Muscle of back (tissue), 11 donors: ENCODE measurements around the gene NXF1. TPM values are rescaled to one million over a fixed set of nuclear protein-coding genes. Genes with fewer than 3 reads are reported as not detected.
A peak's percentile ranks its signal among the peaks of the same experiment; 100 is the strongest.
"Not testable (repeated sequence)": the region's sequence is repeated elsewhere in the genome, so short reads cannot be mapped to it uniquely, and the experiment has no call there.

ENCODE experiments used
- DNase-seq, 3 donors: peaks; one replicate each; pipeline versions ENCODE4 v3.0.0 to v3.0.0-alpha.2; 2013
- polyA plus RNA-seq, 10 donors: library from polyadenylated mRNA; unstranded; fragments of 120-200 nt; gene quantifications; one replicate each; pipeline ENCODE4 v1.2.1, GENCODE V29; 2013; ENCODE audit not compliant: insufficient read length in 10 of 10

Gene NXF1
- polyA plus RNA-seq, 10 donors = 59.6 to 85.7 (median 65.7) TPM

GRCh38 chr11:62788991-62789390, 16.2 kb downstream of the NXF1 start:
- no peak for DNase-seq

DNA sequence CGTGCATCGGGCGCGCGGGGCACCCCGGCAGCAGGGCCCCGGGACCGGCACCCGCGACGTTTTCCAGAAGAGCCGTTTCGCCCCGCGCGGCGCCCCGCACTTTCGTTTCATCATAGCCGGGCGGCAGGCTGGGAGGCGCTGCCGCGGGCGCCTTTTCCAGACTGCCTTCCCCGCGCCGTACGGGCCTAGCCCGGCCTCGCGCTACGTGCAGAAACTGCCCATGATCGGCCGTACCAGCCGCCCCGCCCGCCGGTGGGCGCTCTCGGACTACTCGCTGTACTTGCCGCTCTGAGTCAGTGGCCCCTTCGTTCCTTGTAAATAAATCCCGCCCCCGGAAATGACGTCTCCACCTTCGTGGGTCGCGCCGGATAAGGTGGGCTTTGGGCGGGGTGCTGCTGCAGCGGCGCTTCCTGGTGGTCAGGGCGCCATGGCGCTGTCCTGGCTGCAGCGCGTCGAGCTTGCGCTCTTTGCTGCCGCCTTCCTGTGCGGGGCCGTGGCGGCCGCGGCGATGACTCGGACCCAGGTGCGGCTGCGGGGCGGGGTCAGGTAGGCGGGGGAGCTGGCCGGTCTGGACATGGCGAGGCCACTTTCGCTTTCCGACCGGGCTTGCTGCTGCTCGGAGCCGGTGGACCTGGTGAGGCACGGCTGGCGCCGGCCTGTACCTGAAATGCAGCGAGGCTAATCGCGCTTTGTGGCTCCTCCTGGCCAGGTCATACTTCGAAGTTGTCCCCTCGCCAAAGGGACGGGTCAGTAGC, 18.1 kb downstream of the NXF1 start, which contains the start of gene TMEM179B:
TMEM179B (plus strand) TSS at position 398 of the 755 bp plus-strand sequence; CDS start at position 428, 30 bp downstream.
- peak; percentile 98 to 99 (median 99) for DNase-seq

GRCh38 chr11:62786318-62787004, 18.8 kb downstream of the NXF1 start:
- peak; percentile 85 to 96 (median 93) for DNase-seq

DNA sequence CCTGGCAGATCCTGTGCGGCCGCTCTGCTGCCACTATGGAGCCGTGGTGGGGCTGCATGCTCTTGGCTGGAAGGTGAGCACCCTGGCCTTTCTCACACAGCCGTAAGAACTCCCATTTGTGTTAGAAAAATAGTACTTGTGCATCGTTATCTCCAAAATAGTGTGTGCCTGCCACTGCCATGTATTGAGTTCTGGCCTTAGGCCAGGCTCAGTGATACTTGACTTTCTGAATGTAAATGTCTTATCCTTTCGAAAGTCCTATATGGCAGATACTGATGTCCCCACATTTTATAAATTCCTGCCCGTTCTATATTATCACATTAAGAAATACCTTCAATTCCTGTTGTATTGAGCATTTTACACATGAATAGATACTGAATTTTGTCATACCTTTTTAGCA, 22.5 kb downstream of the NXF1 start:
- no peak for DNase-seq

GRCh38 chr11:62778441-62778840, 26.8 kb downstream of the NXF1 start:
- DNase-seq = no peak

- no peak for DNase-seq
These were observed 27.9 kb downstream of the NXF1 start for GRCh38 chr11:62777389-62777788.

DNA sequence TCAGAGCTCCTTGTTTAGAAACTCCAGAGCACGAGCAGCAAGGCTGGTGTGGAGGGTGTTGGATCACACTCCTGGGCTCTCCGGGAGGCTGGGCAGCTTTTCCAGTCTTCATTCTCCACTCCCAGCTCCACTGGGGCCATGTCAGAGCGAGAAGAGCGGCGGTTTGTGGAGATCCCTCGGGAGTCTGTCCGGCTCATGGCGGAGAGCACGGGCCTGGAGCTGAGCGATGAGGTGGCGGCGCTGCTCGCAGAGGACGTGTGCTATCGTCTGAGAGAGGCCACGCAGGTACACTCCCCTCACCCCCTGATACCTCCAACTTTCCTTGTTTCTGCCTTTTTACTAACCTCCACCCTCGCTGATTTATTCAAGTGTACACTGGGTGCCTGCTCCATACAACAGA, 29.6 kb downstream of the NXF1 start:
- DNase-seq = no peak

DNA sequence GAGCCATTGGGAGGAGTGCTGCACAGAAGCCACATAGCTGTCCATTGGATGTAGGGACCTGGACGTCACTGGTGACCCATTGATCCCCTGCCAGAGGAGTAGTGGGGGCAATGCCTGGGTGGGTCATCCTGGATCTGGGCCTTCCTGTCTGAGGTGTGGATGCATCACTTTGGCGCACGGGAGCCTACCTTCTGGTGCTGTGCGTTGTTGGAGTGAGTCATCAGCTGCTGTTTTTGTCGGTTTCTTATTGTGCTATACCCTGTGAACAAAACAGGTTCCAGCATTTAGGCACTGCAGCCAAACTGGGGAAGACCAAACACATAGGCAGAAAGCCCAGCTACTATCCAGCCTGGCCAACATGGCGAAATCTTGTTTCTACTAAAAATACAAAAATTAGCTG, 30.8 kb downstream of the NXF1 start:
- DNase-seq = no peak

DNA sequence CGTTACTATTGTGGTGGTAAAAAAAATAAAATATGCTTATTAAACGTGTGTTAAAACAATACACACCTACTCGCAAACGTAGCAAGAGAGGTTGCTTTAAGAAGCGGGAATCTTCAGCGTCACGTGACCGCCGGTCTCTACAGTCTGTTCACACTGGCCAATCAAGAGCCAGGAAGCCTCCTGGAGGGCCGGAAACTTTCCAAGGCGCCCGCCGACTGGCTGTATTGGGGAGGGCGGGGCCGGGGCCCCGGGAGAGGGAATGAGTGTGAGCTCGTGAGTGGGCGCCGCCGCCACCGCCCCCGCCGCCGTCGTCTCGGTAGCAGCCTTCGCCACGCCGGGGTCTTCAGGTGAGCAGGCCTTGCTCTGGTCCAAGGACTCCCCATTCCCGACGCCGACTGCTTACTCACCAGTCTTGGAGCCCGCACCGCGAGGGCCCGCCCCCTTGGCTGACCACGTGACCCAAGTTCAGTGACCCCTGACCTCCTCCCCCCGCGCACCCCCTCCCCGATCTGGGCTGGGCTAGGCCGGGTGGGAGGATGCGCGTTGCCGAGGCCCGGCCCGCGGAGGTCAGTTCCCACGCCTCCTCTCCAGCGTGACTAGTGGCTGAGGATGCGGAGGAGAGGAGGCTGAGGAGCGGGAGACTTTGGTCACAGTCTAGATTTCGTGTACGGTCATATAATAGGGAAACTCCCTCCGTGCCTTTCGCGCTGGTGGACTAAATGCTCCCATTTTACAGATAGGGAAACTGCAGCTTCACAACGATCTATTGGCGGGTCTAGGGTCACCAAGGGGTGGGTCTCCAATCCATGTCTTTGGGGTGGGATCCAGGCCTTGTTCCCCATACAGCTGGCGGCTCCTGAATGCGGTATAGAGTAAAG, 33.9 kb downstream of the NXF1 start, which contains the start of gene TAF6L:
TAF6L (plus strand) TSS at position 253 of the 878 bp plus-strand sequence. CDS start 4,388 bp downstream, outside the sequence.
- peak; percentile 97 to 99 (median 98) for DNase-seq

DNA sequence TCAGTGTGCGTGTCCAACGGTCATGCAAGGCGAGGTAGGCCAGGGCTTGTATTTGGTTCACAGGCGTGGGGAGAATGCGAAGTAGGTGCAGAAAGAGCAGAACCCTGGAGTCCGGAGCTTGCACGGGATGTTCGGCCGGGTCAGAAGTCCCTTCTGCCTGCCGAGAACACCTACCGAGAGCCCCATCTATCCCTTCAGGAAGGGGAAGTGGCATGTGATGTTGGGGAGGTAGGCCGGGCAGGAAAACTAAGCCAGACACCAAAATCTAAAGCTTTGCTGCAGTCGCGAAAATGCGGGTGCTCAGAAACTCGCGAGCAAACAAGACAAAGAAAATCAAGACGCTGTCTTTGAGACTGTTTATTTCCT, 34.5 kb downstream of the NXF1 start:
- no peak for DNase-seq

GRCh38 chr11:62760867-62761227, 44.4 kb downstream of the NXF1 start:
- DNase-seq = not testable (repeated sequence)

DNA sequence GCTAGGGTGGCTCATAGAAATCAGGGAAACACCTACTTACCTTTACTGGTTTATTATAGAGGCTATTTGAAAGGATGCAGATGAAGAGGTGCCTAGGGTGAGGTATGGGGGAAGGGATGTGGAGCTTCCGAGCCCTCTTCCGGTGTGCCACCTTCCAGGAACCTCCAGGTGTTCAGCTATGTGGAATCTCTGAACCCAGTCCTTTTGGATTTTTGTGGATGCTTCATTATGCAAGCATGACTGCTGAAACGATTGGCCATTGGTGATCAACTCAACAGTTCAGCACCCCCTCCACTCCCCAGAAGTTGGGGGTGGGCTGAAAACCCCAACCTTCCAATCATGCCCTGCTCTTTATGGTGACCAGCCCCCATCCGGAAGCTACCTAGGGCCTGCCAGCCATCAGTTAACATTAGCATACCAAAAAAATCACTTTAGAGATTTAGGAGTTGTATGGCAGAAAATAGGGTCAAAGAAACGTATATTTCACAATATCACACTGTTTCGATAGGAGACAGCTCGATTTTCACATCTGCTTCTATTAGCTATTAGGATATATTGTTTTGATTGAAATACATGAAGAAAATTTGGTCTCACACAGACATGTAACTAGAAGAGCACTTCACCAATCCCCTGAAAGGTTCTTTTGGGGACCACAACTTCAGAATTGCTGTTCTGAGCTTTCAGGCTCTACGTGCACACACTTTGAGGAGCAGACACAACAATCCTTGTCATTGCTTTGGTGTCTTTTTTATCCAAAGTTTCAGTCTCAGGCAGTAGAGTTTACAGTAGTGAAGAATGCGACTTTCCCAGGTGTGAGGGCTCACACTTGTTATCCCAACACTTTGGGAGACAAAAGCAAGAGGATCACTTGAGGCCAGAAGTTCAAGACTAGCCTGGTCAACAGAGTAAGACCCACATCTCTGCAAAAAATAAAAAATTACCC, 47.1 kb downstream of the NXF1 start:
- no peak for DNase-seq

GRCh38 chr11:62755086-62755615, 50.1 kb downstream of the NXF1 start:
- DNase-seq = no peak

- peak; percentile 98 to 99 (median 99) for DNase-seq
These were observed 51.3 kb downstream of the NXF1 start, which contains the start of gene ZBTB3 for GRCh38 chr11:62753736-62754603. TSS of gene ZBTB3 (minus strand) at chr11:62754160. CDS start at chr11:62753664, 496 bp downstream.

DNA sequence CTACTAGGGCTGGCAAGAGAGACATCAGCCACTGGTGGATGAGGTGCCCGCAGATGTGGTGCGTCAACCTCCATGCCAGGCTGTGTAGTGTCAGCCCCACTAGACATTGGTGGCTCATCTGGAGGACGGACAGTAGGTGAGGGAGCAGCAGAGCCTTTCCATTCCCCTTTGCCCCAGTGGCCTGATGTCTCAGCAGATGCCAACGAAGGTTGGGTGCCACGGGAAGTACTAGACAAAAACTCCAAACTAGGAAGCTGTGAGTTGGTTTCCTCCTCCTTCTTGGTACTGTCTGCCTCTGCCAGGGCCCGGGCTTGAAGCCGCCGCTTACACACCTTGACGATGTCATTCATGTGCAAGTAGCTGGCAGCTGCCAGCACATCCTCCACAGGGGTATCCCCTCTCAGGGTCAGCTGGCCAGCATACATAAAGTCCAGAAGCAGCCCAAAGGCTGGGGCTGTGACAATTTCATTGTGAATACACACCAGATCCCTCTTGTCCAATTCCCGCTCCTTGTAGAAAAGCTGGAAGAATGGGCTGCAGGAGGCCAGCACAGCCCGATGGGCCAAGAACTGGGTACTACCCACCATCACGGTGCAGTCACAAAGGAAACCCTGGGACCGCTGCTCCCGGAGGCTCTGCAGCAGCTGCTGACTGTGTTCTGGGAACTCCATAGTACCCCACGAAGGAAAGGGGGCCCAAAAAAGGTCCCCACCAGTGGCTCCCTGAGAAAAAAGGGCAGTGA, 52.1 kb downstream of the NXF1 start:
- no peak for DNase-seq

DNA sequence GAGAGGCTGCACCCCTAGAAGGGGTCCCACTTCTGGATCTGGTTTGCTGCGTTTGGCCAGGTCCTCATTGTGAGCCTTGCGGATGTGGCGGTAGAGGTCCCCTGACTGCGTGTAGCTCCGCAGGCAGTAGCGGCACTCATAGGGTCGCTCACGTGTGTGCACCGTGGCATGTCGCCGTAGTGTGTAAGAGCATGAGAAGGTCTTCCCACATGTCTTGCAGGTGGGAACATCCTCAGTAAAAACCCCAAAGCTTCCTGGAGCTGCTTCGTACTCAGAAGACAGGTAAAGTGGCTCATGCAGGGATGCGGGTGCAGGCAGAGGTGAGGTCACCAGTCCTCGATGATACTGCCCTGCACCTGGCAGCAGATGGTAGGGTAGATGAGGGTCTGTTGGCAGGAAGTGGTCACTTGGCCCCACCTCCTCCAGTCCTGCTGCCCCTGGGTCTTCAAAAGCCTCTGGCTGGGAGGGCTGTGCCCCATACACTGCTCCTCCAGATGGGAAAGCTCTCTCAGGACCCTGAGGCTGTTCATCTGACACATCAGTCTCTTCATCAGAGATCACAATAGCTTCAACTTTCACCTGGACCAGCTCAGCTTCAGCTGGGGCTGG, 53.0 kb downstream of the NXF1 start:
- DNase-seq = no peak

GRCh38 chr11:62749931-62750330, 55.3 kb downstream of the NXF1 start:
- not testable (repeated sequence) for DNase-seq

- no peak for DNase-seq
These were observed 57.6 kb downstream of the NXF1 start for GRCh38 chr11:62747475-62748160.
